ENCODE measurements around the gene EFS. TPM values are rescaled to one million over a fixed set of nuclear protein-coding genes. Genes with fewer than 3 reads are reported as not detected.
A peak's percentile ranks its signal among the peaks of the same experiment; 100 is the strongest.

The EFS gene
- total and polyA plus RNA-seq, 2 donors, result 1.6 to 5.2 TPM

- no peak for DNase-seq (ENCODE audit: low read depth in 6 of 9, low spot score in 9 of 9)
- 54% methylated on average over 5 of the region's 5 CpGs for WGBS
- Histone ChIP-seq H3K27ac (ENCODE audit: low read depth in 1 of 2, low read length in 1 of 2) (peak overlapping the region; percentile 62 to 86), H3K9me3 (ENCODE audit: control insufficient read depth in 2 of 2, insufficient read depth in 1 of 2, low read length in 1 of 2) (peaks cover 0 to 1% of the 10 kb centered on the region in 2 donors), H3K4me1 (ENCODE audit: control insufficient read depth in 2 of 2, insufficient read depth in 2 of 2, low read length in 2 of 2) (peaks cover 6 to 25% of the 10 kb centered on the region in 2 donors), H3K27me3 (ENCODE audit: control insufficient read depth in 2 of 2, insufficient read depth in 1 of 2, low read length in 1 of 2) (peaks cover 0 to 9% of the 10 kb centered on the region in 2 donors), H3K4me3 (ENCODE audit: low read length in 2 of 2) (peak overlapping the region; percentile 36 to 47), H3K36me3 (ENCODE audit: control insufficient read depth in 2 of 2, insufficient read depth in 2 of 2, low read length in 1 of 2) (no peaks in the 10 kb centered on the region)
These were observed 57.8 kb downstream of the EFS start for GRCh38 chr14:23307146-23307530.

- H3K9me3 ChIP-seq (ENCODE audit: control insufficient read depth in 2 of 2, insufficient read depth in 1 of 2, low read length in 1 of 2), result peaks cover 0 to 1% of the 10 kb centered on the region in 2 donors
- WGBS, result 5% methylated on average over 24 of the region's 24 CpGs
- H3K27me3 ChIP-seq (ENCODE audit: control insufficient read depth in 2 of 2, insufficient read depth in 1 of 2, low read length in 1 of 2), result peaks cover 0 to 9% of the 10 kb centered on the region in 2 donors
- no peaks in the 10 kb centered on the region for H3K36me3 ChIP-seq (ENCODE audit: control insufficient read depth in 2 of 2, insufficient read depth in 2 of 2, low read length in 1 of 2)
- peak within 1 kb of the TSS; percentile 62 to 86 for H3K27ac ChIP-seq (ENCODE audit: low read depth in 1 of 2, low read length in 1 of 2)
- peaks cover 6 to 25% of the 10 kb centered on the region in 2 donors for H3K4me1 ChIP-seq (ENCODE audit: control insufficient read depth in 2 of 2, insufficient read depth in 2 of 2, low read length in 2 of 2)
- DNase-seq (ENCODE audit: low read depth in 6 of 9, low spot score in 9 of 9), result peak in 2 of 9 donors; percentile 28 to 46
- H3K4me3 ChIP-seq (ENCODE audit: low read length in 2 of 2), result peak within 1 kb of the TSS; percentile 36 to 47
These were observed 58.4 kb downstream of the EFS start, which contains the start of gene BCL2L2 for GRCh38 chr14:23306412-23307145. TSS of gene BCL2L2 (plus strand) at chr14:23306833. CDS start at chr14:23307768, 935 bp downstream.

Other genes starting within 250 kb of the EFS start
- gene CEBPE, start 245.9 kb downstream of the EFS start, total RNA-seq, result 2.5 TPM
- gene CEBPE, start 245.9 kb downstream of the EFS start, polyA plus RNA-seq, result 0.87 TPM
- gene SLC7A8, start 181.5 kb downstream of the EFS start, total RNA-seq, result 3.2 TPM
- 15.0 TPM for gene SLC7A8, start 181.5 kb downstream of the EFS start, polyA plus RNA-seq
- 0.05 TPM for gene RNF212B, start 127.2 kb downstream of the EFS start, total RNA-seq
- 0.07 TPM for gene RNF212B, start 127.2 kb downstream of the EFS start, polyA plus RNA-seq
- gene HOMEZ, start 79.0 kb downstream of the EFS start, total RNA-seq, result 10.6 TPM
- 10.2 TPM for gene HOMEZ, start 79.0 kb downstream of the EFS start, polyA plus RNA-seq
- 6.6 TPM for gene PPP1R3E, start 62.3 kb downstream of the EFS start, total RNA-seq
- 43.1 TPM for gene PPP1R3E, start 62.3 kb downstream of the EFS start, polyA plus RNA-seq
- gene BCL2L2, start 58.3 kb downstream of the EFS start, total RNA-seq, result 5.5 TPM
- gene BCL2L2, start 58.3 kb downstream of the EFS start, polyA plus RNA-seq, result 20.6 TPM
- gene PABPN1, start 43.7 kb downstream of the EFS start, total RNA-seq, result 96.4 TPM
- gene PABPN1, start 43.7 kb downstream of the EFS start, polyA plus RNA-seq, result 164 TPM
- gene SLC22A17, start 12.3 kb downstream of the EFS start, total RNA-seq, result 1.2 TPM
- 6.3 TPM for gene SLC22A17, start 12.3 kb downstream of the EFS start, polyA plus RNA-seq
- gene IL25, start 7.6 kb upstream of the EFS start, total RNA-seq, result not detected
- gene IL25, start 7.6 kb upstream of the EFS start, polyA plus RNA-seq, result 0.07 TPM
- gene CMTM5, start 11.9 kb upstream of the EFS start, total RNA-seq, result 0.05 TPM
- gene CMTM5, start 11.9 kb upstream of the EFS start, polyA plus RNA-seq, result 0.37 TPM
- 0.05 TPM for gene MYH6, start 43.1 kb upstream of the EFS start, total RNA-seq
- gene MYH6, start 43.1 kb upstream of the EFS start, polyA plus RNA-seq, result 0.25 TPM
- 0.09 TPM for gene MYH7, start 70.5 kb upstream of the EFS start, total RNA-seq
- gene MYH7, start 70.5 kb upstream of the EFS start, polyA plus RNA-seq, result 0.46 TPM
- 66.0 TPM for gene NGDN, start 104.5 kb upstream of the EFS start, total RNA-seq
- gene NGDN, start 104.5 kb upstream of the EFS start, polyA plus RNA-seq, result 49.6 TPM
- gene ZFHX2, start 186.6 kb upstream of the EFS start, total RNA-seq, result 0.24 TPM
- 0.48 TPM for gene ZFHX2, start 186.6 kb upstream of the EFS start, polyA plus RNA-seq
- 6.7 TPM for gene THTPA, start 191.1 kb upstream of the EFS start, total RNA-seq
- 8.8 TPM for gene THTPA, start 191.1 kb upstream of the EFS start, polyA plus RNA-seq
- gene AP1G2, start 202.6 kb upstream of the EFS start, total RNA-seq, result 55.0 TPM
- gene AP1G2, start 202.6 kb upstream of the EFS start, polyA plus RNA-seq, result 313 TPM
- 0.14 TPM for gene JPH4, start 213.6 kb upstream of the EFS start, total RNA-seq
- 0.59 TPM for gene JPH4, start 213.6 kb upstream of the EFS start, polyA plus RNA-seq

All from thymus (tissue), 11 donors.